ENCODE measurements around the gene FBXO41. TPM values are rescaled to one million over a fixed set of nuclear protein-coding genes. Genes with fewer than 3 reads are reported as not detected.

Gene FBXO41
- total RNA-seq, 1 donor from 2014 or later = 1.5 TPM

DNA sequence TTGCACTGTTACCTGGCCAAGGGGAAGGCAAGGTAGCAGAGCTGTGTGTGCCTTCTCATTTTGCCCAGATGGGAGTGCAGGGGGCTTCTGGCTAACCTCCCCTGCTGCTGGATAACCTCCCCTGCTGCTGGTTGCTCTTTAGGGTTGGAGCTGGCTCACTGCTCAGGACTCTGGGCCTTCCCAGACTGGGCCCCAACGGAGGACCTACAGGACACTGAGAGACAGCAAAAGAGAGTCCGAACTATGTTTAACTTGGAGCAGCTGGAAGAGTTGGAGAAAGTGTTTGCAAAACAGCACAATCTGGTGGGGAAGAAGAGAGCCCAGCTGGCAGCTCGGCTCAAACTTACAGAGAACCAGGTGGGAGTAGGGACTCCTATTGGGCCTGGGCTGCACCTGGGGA, 76.0 kb downstream of the FBXO41 start:
- peaks cover 1% of the 10 kb centered on the region for H3K36me3 Mint-ChIP-seq
- no peak overlapping the region for H3K4me3 Mint-ChIP-seq
- Histone ChIP-seq H3K4me3 (no peak overlapping the region), H3K27me3 (peaks cover 42% of the 10 kb centered on the region), H3K4me1 (no peaks in the 10 kb centered on the region), H2AFZ (replicated peaks) (no peak overlapping the region), H3K36me3 (no peaks in the 10 kb centered on the region), H3K79me2 (ENCODE audit: low read depth) (no peaks in the 10 kb centered on the region), H3K27ac (no peak overlapping the region), H3K9me3 (ENCODE audit: low read depth) (no peaks in the 10 kb centered on the region), H3F3A (ENCODE audit: low read depth) (peaks cover 4% of the 10 kb centered on the region), H4K20me1 (ENCODE audit: low read depth) (peaks cover 2% of the 10 kb centered on the region), H3K9ac (no peak overlapping the region), H3K4me2 (no peak overlapping the region)
- no peak overlapping the region for H3K27ac Mint-ChIP-seq
- peaks cover 4% of the 10 kb centered on the region for H3K9me3 Mint-ChIP-seq
- TF ChIP-seq EZH2phosphoT487 (IDR thresholded peaks at IDR 0.05) (no peak), EZH2 (IDR thresholded peaks at IDR 0.05) (no peak), CTCF (IDR thresholded peaks at IDR 0.05) (no peak)
- peaks cover 6% of the 10 kb centered on the region for H3K4me1 Mint-ChIP-seq
- DNase-seq (ENCODE audit: low spot score) = no peak
- peaks cover 33% of the 10 kb centered on the region for H3K27me3 Mint-ChIP-seq (ENCODE audit: insufficient read depth, low read depth)

- Histone ChIP-seq H3K4me3 (no peak overlapping the region), H3K9ac (no peak overlapping the region), H3F3A (ENCODE audit: low read depth) (peaks cover 7% of the 10 kb centered on the region), H2AFZ (replicated peaks) (no peak overlapping the region), H3K27me3 (peaks cover 69% of the 10 kb centered on the region), H3K4me1 (no peaks in the 10 kb centered on the region), H3K79me2 (ENCODE audit: low read depth) (no peaks in the 10 kb centered on the region), H3K4me2 (no peak overlapping the region), H3K36me3 (no peaks in the 10 kb centered on the region), H4K20me1 (ENCODE audit: low read depth) (peaks cover 9% of the 10 kb centered on the region), H3K9me3 (ENCODE audit: low read depth) (no peaks in the 10 kb centered on the region), H3K27ac (no peak overlapping the region)
- no peak overlapping the region for H3K27ac Mint-ChIP-seq
- DNase-seq (ENCODE audit: low spot score) = no peak
- peaks cover 6% of the 10 kb centered on the region for H3K9me3 Mint-ChIP-seq
- H3K4me3 Mint-ChIP-seq = no peak overlapping the region
- no peak for TF ChIP-seq EZH2 (IDR thresholded peaks at IDR 0.05)
- TF ChIP-seq CTCF (IDR thresholded peaks at IDR 0.05) = no peak
- no peak for TF ChIP-seq EZH2phosphoT487 (IDR thresholded peaks at IDR 0.05)
- peaks cover 55% of the 10 kb centered on the region for H3K27me3 Mint-ChIP-seq (ENCODE audit: insufficient read depth, low read depth)
- H3K36me3 Mint-ChIP-seq = peaks cover 1% of the 10 kb centered on the region
- peaks cover 2% of the 10 kb centered on the region for H3K4me1 Mint-ChIP-seq
Measured at GRCh38 chr2:73205611-73206010, 78.7 kb downstream of the FBXO41 start.

Small RNA genes lying within 50 kb of the gene (small RNA-seq; reads per million reads assigned to genes)
- gene RNU6-111P = not detected

Other genes with a start within 250 kb of the FBXO41 start
- gene SFXN5, start 212.8 kb downstream of the FBXO41 start, total RNA-seq (ENCODE audit: low replicate concordance) = 3.4 and 7.3 TPM in 2 replicates
- 4.2 and 6.8 TPM in 2 replicates for gene RAB11FIP5, start 171.5 kb downstream of the FBXO41 start, total RNA-seq (ENCODE audit: low replicate concordance)
- not detected in 2 replicates for gene NOTO, start 81.9 kb downstream of the FBXO41 start, total RNA-seq (ENCODE audit: low replicate concordance)
- 21.0 and 31.4 TPM in 2 replicates for gene SMYD5, start 70.2 kb downstream of the FBXO41 start, total RNA-seq (ENCODE audit: low replicate concordance)
- gene PRADC1, start 51.2 kb downstream of the FBXO41 start, total RNA-seq (ENCODE audit: low replicate concordance) = 3.9 and 8.2 TPM in 2 replicates
- 365 and 456 TPM in 2 replicates for gene CCT7, start 50.2 kb downstream of the FBXO41 start, total RNA-seq (ENCODE audit: low replicate concordance)
- 0.40 TPM in 1 of 2 replicates, not detected in the other for gene EGR4, start 9.1 kb upstream of the FBXO41 start, total RNA-seq (ENCODE audit: low replicate concordance)
- 55.3 and 58.8 TPM in 2 replicates for gene ALMS1, start 101.4 kb upstream of the FBXO41 start, total RNA-seq (ENCODE audit: low replicate concordance)

Data from neural progenitor cell (in vitro differentiated cells).